ENCODE measurements around the gene TLR6. TPM values are rescaled to one million over a fixed set of nuclear protein-coding genes. Genes with fewer than 3 reads are reported as not detected.

Gene TLR6, protein sequence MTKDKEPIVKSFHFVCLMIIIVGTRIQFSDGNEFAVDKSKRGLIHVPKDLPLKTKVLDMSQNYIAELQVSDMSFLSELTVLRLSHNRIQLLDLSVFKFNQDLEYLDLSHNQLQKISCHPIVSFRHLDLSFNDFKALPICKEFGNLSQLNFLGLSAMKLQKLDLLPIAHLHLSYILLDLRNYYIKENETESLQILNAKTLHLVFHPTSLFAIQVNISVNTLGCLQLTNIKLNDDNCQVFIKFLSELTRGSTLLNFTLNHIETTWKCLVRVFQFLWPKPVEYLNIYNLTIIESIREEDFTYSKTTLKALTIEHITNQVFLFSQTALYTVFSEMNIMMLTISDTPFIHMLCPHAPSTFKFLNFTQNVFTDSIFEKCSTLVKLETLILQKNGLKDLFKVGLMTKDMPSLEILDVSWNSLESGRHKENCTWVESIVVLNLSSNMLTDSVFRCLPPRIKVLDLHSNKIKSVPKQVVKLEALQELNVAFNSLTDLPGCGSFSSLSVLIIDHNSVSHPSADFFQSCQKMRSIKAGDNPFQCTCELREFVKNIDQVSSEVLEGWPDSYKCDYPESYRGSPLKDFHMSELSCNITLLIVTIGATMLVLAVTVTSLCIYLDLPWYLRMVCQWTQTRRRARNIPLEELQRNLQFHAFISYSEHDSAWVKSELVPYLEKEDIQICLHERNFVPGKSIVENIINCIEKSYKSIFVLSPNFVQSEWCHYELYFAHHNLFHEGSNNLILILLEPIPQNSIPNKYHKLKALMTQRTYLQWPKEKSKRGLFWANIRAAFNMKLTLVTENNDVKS
- 1 to 10 TPM in 4 of 5 donors, under 1 TPM in 1; 0.92 to 1.8 (median 1.5) TPM for polyA plus RNA-seq (ENCODE audit: insufficient read depth in 1 of 5, insufficient read length in 5 of 5, low replicate concordance in 1 of 5)
- long read RNA-seq, donor 1, partial matches to known transcripts, result 0 of 1 reads
- long read RNA-seq, donor 1, other reads (novel, unspliced or antisense), result 0 of 1 reads
- long read RNA-seq, donor 2, result 0 reads
- long read RNA-seq, donor 3, partial matches to known transcripts, result 0 of 2 reads
- long read RNA-seq, donor 3, other reads (novel, unspliced or antisense), result 0 of 2 reads
- long read RNA-seq, donor 4, partial matches to known transcripts, result 0 of 1 reads
- long read RNA-seq, donor 4, other reads (novel, unspliced or antisense), result 0 of 1 reads
- long read RNA-seq, donor 5, partial matches to known transcripts, result 0 of 1 reads
- long read RNA-seq, donor 5, other reads (novel, unspliced or antisense), result 0 of 1 reads
- long read RNA-seq, donor 6, result 0 reads
- long read RNA-seq, donor 7, partial matches to known transcripts, result 129 of 137 reads
- long read RNA-seq, donor 7, other reads (novel, unspliced or antisense), result 8 of 137 reads
- long read RNA-seq, donor 8, result 0 reads

DNA sequence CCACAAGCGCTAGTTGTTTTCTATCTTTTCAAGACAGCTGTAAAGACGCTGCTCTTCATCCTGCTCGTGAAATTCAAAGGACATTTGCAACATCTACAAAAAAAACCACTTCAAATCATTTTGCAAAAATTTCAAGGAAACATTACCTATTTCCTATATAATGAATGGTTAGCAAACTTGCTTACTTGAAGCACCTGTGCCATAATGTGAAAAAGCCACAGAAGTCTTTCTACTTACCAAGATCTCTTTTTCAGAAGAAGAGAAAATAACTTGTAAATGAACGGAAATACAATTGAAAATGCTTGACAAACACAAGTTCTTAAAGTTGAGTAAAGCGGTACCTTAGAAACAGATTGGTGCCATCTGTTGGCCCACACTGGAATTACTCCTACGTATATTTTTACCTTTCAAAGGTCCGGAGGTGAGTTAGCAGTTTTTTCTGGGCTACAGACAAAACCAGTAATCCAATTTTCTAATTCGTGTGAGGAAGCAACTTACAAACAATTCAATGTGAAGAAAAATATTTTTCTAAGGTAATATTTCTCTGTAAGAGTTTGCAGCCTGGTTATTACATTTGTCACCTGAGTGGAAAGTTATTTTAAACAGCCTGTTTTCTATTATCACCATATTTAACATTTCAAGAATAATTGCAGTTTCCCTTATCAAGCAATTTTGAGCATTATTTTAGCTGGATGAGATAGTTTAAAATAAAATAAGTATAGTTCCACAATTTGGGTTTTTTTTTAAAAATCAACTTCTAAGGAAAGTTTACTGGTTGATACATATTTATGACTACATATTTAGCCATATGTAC, at the start of gene TLR6:
TLR6 (minus strand) TSS at position 294 of the 814 bp plus-strand sequence. CDS start 27,344 bp downstream, outside the sequence.
- no peak for DNase-seq

DNA sequence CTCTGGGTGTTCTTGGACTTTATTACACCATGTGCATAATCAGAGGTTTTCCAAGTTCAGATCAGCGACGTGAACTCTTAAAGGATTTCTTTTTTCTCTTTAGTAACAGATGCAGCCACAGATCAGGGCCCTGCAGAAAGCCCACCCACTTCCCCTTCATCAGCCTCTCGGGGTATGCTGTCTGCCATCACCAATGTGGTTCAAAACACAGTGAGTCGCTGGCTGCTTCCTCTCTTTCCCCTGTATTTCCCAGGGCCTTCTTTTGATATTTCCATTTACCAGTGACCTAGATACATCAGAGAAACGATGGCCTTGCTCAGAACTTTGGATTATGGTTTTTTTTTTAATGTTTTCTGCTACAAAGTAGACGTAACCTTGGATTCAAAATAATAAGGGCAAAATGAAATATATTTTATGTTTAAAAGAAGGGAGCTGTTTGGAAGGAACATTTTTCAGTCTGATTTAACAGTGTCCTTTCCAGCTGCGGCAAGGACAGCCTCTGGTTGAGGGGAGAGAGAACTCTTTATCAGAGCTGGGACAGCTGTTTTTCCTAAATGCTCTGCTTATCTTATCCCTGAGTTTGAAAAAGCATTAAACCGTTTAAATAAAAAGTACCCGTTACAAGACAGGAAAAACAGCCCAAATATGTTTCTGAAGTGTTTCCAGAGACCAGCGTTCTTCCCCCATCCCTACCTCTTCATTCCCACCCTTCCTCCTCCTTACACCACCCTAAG, 49.2 kb upstream of the TLR6 start:
- DNase-seq, result peak in 1 of 2 donors; percentile 25

DNA sequence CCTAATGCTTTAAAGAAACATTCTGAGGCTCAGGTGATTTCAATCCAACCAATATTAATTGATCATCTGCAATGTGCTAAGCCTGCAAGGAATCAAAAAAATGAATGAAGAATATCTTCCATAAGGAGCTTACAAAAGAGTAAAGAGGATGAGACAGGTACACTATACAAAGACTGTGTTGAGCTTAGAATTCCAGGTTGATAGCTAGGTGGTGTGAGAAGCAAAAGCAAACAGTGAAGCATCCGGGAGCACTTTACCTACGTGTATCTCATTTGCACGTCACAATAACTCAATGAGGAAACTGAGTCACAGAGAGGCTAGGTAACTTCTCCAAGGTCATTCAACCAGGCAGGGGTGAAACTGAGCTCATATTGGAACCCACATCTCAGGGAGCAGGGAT, 48.1 kb upstream of the TLR6 start:
- DNase-seq, result no peak

DNA sequence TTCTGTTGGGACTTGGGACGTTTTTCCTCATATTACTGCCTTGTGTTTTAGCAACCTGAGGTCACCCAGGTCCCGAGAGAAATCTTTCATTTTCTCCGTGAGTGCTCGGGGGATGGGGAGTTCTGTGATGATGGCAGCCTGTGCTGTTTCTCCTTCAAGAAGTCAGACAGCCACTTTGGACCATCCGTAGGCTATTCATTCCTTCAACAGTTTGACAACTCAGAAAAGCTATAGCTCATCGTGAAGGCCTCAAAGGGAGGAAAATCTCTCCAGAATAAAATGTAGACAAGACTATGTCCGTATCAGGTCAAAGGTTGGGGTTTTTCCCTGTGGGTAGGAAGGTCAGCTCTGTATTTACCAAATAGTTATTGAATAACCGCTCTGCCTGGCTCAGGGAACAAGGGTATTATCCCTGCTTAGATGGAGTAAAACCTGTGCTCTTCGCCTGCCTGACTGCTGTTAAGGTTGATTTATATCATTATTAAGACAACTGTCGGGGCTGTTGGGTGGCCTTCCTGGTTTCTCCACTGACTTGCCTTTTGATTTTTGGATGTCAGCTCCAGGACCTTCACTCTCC, 47.6 kb upstream of the TLR6 start:
- no peak for DNase-seq

DNA sequence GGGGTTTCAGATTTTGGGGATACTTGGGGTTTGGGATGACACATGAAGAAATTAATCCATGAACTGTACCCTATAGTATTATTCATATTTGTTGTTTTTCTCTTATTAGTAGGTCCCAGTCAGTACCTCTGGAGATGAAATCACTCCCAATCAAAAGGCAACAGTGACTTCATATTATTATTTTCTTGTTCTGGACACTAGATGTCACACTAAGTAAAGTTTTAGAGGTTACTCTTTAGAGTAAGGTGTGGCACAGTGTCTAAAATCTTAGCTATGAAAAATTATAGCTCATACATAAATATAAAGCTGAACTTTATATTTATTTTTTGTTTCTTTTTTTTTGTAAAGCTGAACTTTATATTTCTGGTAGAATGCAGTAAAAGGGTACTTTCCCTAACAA, 46.1 kb upstream of the TLR6 start:
- peak in 1 of 2 donors; percentile 10 for DNase-seq

DNA sequence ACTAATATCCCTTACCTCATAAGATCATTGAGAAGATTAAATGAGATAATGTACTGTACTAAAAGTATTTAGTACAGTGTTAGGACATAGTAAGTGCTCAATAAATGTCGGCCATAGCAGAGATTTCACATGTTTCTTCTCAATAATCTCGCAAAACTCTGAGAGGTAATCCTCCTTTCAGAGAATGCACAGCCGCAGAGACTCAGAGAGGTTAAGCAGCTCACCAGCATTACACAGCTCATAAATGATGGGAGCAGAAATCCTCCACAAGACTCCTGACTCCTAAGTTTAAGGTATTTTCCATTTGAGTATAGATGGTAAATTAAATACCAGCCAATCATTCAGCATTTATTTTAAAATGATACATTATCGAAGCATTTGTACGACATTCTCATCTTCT, 45.6 kb upstream of the TLR6 start:
- no peak for DNase-seq

DNA sequence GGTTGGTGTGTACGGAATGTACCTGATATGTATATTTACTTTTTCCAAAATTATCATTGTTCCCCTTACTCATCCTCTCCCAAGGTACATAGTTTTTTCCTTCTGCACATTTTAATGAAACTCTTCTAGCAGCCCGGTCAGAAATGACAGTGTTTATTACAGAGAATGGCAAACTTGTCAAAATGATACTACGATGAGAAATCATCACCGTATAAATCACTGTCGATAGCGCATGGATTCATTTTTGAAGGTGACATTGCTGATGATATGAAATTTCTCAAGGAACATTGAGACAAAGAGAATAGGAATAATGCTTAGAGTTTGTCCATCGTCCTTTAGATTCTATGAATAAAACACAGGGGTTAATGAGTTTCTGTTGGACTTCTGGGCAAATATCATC, 41.6 kb upstream of the TLR6 start:
- no peak for DNase-seq

DNA sequence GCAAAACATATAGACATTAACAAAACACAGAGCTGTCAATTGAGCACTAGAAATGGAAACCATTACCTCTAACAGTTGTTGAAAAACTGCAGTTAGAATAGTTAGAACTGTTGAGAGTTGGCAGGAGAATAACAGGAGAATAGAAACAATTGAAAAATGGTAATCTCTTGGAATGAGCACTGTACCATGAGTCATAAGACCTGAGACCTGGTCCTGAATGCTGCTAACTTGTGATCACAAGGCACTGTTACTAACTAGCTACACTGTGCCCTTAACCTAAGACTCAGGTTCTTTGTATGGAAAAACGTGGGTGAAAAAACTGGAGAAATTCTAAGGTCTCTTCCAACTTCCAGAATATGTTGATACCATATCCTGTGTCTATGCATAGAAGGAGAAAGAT, 40.3 kb upstream of the TLR6 start:
- no peak for DNase-seq

DNA sequence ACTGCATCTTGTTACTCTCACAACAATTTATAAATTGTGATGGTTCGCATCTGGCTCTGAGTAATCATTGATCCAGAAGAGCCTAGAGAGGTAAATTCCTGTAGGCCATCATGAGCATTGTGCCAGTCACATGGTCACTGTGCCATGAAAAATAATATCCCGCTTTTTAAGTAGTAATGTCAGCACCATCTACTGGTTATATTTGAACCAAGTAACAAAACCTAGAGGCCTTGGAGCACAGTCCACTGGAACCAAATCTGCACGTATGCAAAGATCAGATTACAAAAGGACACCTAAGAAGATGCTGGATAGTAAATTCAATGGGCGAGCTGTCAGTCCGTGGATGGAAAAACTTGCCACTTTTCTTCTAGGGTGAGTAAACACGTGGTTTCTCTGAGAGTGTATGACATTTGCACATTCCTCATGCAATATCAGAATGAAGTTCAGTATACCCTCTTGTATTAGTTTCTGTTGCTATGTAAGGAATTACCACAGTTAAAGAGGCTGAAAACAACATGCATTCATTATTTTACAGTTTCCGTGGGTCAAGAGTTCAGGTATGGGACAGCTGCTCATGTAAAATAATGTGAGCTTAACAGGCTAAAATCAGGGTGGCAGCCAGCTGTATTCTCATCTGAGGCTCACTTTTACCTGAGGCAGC, 37.8 kb upstream of the TLR6 start:
- DNase-seq, result no peak

DNA sequence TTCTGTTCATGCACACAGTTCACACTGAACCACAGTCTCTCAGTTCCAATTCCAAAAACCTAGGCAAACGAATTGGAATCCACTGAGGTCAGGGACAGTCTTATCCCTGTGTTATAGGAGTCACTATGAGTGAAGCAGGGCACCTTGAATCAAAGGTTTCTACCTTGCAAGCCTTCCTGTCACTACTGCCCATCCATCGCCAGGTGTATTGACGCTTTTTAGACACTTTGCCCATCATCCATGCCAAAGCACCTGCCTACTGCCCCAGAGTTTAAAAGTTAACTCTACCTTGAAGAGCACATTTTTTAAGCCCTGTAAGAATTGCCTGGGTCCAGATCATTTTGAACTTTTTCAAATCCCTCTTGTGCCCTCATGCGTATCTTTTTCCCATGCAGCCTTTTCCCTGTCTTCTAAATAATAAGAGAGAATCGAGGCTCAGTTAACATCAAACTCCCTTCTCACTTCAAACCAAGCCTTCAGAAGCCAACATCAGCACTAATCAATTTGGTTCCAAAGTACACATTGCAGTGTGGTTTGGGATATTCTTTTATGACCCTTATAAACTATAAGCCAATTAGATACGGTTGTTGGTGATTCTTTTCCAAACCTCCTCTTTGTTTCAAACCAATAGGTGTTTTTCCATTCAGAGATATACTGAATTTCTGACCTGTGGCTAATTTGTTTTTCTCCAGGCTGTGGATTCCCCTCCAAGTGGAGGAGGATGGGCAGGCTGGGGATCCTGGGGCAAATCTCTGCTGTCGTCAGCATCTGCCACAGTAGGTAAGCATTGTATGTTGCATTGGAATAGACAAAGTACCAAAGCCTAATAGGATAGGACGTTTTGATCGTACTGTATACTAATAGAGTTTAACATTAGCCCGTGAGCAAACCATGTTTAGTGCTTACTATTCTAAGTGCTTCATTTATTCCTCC, 34.7 kb upstream of the TLR6 start:
- no peak for DNase-seq

DNA sequence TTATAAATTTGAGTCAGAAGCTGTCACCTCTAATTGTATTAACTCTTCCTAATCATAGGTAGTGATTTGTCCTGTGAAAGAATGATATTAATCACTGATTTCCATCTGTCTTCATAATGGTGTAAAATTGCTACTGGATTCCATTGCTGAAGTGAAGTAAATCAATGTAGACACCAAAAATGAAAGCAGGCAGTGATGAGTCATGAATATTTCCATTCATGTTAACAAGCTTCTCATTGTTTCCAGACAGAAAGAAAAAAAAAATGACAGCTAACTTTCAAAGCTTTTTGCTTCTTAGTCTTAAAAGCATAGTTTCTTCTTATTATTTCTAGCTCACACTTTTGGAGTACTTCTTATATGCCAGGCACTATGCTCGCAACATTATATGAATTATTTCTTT, 32.5 kb upstream of the TLR6 start:
- no peak for DNase-seq

DNA sequence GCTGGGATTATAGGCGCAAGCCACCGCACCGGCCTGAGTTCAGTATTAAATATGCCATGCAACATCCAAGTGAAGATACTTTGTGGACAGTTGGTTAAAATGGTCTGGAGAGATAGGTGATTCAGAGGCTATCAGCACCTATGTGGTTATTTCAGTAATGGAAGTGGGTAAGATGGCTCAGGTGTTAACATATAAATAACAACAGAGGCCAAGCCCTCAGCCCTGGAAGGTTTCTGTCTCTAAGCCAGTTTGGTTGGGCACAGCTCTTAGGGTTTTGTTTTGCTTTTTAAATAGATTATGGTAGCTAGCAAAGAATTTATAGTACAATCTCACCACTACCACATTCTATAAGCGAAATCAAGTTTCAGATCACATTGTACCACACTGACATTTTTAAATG, 27.6 kb upstream of the TLR6 start:
- DNase-seq, result no peak

DNA sequence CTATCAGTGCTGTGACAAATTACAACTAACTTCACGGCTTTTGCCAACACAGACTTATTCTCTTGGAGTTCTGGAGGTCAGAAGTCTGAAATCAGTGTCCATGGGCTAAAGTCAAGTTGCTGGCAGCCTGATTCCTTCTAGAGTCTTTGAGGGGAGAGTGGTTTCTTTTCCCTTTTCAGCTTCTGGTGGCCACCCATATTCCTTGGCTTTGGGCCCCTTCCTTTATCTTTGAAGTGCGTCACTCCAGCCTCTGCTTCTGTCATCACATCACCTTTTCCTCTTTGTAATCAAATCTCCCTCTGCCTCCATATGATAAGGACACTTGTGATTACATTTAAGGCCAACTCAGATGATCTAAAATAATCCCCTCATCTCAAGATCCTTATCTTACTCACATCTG, 20.0 kb upstream of the TLR6 start:
- no peak for DNase-seq

DNA sequence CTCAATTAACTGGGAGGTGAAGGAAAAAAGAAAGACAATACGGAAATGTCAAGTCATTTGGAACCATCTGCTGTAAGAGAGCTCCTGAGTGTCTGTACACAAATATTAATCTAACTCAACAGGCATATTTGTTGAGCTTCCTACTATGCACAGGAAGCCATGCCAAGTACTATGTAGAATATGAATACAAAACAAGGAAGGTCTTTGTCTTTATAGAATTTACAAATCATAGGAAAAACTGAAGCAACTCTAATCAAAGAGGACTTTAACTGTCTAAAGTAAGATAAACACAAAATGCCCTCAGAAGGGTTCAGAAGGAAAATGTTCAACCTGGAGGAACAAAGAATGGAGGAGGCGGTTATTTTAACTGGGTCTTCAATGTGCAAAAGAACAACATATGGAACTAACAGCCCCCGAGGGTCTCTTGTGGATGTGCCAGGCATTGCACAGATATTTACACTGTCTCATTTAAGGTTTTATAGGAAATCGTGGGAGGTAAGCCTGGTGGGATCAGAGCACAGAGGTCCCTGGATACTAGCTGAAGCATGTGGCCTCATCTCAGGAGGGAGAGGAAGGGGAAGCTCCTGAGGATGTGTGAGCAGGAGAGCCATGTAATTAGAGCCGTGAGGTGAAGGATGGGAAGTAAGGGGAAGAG, 16.8 kb upstream of the TLR6 start:
- no peak for DNase-seq

DNA sequence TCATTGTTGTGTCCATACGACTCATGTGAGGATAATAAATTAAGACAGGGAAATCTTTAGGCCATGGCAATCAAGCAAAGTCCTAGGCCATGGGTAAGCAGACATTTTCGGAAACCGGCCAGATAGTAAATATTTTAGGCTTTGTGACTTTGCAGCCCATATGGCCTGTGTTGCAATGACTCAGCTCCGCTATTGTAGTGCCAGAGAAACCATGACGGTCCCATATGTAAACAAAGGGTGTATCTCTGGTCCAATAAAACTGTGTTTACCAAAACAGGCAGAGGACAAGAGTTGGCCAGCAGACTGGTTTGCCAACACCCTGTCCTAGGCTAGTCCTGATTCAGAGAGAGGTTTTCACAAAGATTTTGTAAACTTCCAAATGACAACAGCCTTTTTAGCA, 16.0 kb upstream of the TLR6 start:
- no peak for DNase-seq

DNA sequence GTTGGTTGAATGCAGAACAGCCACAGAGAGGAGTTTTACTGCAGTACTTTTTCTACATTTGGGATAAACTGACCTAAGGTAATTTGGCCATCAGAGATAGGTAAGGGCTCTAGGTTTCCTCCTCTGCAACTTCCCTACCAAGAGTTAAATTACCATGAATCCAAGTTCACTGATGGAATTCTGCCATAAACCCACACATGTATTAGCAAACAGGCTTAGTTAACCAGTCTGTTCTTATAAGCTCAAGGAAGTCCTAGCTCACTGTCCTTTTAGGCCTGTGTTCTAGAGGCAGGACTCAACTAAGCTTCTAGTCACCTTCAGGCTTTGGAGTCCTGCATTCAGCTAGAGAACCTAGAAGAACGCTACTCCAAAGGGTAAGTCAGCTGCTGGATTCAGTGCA, 15.0 kb upstream of the TLR6 start:
- no peak for DNase-seq

DNA sequence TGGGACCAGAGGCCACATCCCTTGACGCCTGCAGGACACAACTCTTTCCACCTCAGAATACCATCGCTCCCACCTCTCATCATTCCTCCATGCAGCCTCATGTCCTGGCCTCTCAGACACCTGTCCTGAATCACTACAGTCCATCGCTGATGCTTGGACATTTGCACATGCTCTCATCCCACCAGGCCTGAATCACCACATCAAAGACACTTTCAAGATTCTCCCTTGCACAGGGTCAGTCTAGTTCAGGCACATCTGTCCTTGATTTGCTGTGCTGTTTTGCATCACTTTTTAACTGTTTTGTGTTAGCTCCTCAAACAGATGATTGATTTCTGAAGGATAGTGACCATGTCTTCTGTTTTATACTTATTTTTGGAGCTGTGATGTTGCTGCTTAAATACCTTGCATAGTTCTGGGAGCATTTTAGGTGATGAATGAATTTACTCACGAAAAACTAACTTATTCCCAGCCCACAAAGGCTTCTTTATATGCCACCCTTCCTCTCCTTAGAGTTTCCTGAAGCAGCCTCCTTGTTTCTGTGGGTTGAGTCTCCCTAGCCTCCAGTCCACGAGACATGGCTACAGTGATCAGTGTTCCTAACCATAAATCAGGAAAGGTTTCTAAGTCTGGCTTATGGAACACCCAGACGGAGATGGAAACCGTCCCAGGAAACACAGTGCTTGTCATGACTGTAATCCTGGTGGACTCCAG, 13.6 kb upstream of the TLR6 start:
- DNase-seq, result no peak

Measured in right lung (tissue), 10 donors.